ENCODE results near the gene HNRNPUL1.

DNA sequence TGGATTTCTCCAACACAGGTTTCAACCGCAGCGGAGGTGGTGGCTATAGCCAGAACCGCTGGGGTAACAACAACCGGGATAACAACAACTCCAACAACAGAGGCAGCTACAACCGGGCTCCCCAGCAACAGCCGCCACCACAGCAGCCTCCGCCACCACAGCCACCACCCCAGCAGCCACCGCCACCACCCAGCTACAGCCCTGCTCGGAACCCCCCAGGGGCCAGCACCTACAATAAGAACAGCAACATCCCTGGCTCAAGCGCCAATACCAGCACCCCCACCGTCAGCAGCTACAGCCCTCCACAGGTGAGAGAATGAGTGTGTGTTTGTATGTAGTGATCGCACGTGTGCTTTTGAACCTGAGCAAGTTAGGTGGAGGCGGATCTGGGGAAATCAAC, 39.8 kb downstream of the HNRNPUL1 start:
- TF ChIP-seq, protein P1, sequence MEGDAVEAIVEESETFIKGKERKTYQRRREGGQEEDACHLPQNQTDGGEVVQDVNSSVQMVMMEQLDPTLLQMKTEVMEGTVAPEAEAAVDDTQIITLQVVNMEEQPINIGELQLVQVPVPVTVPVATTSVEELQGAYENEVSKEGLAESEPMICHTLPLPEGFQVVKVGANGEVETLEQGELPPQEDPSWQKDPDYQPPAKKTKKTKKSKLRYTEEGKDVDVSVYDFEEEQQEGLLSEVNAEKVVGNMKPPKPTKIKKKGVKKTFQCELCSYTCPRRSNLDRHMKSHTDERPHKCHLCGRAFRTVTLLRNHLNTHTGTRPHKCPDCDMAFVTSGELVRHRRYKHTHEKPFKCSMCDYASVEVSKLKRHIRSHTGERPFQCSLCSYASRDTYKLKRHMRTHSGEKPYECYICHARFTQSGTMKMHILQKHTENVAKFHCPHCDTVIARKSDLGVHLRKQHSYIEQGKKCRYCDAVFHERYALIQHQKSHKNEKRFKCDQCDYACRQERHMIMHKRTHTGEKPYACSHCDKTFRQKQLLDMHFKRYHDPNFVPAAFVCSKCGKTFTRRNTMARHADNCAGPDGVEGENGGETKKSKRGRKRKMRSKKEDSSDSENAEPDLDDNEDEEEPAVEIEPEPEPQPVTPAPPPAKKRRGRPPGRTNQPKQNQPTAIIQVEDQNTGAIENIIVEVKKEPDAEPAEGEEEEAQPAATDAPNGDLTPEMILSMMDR (IDR thresholded peaks at IDR 0.05; ENCODE audit: low read length), result no peak
- no peak for TF ChIP-seq EZH2 (optimal IDR thresholded peaks at IDR 0.05; ENCODE audit: low read depth, low read length)

Data from MM.1S (cell line).